Upper lobe of right lung (tissue), 1 donor: ENCODE data around the gene P4HA1. TPM values are rescaled to one million over a fixed set of nuclear protein-coding genes. Genes with fewer than 3 reads are reported as not detected.

Experiments used
- ATAC-seq: fragments of 200-7000 bp; cut with Tn5 transposase; one replicate; pipeline ENCODE4 v1.9.1; 2020; ENCODE audit warnings: mild to moderate bottlenecking, moderate library complexity
- DNase-seq: peaks from one replicate; pipeline ENCODE4 v3.0.0-alpha.2; 2020
- H3K27ac ChIP-seq: fragments of 200-600 bp; one replicate; pipeline ENCODE4 v1.8.0; 2022
- H3K27me3 ChIP-seq: fragments of 200-600 bp; one replicate; pipeline ENCODE4 v1.8.0; 2022; ENCODE audit warnings: mild to moderate bottlenecking
- H3K36me3 ChIP-seq: fragments of 200-600 bp; one replicate; pipeline ENCODE4 v1.8.0; 2022
- H3K4me1 ChIP-seq: fragments of 200-600 bp; one replicate; pipeline ENCODE4 v1.8.0; 2022
- H3K4me3 ChIP-seq: fragments of 200-600 bp; one replicate; pipeline ENCODE4 v1.8.0; 2022; ENCODE audit warnings: mild to moderate bottlenecking
- H3K9me3 ChIP-seq: fragments of 200-600 bp; one replicate; pipeline ENCODE4 v1.8.0; 2022
- intact Hi-C: fragments of 100-400 bp; cut with DNase I; formaldehyde crosslinking; loops from one replicate; pipeline ENCODE4 v1.11.0; 2022
- total RNA-seq: library from RNA; stranded (reverse); fragmentation: NEBNext Ultra II Directional; extraction: Animal tissue kit (Norgen Biotek cat#: 25700); gene quantifications from one replicate; pipeline ENCODE4 v1.2.1, GENCODE V29; 2021
- TF ChIP-seq, protein P1 (sequence below): fragments of 200-600 bp; IDR thresholded peaks from one replicate; pipeline ENCODE4 v1.8.0; 2022; ENCODE audit warnings: antibody characterized with exemption
- donor health status: DM: no; HTN: yes; CAD: no; lungs with severe emphysema.

Gene P4HA1
- total RNA-seq, 1 donor from 2014 or later = 51.8 TPM

DNA sequence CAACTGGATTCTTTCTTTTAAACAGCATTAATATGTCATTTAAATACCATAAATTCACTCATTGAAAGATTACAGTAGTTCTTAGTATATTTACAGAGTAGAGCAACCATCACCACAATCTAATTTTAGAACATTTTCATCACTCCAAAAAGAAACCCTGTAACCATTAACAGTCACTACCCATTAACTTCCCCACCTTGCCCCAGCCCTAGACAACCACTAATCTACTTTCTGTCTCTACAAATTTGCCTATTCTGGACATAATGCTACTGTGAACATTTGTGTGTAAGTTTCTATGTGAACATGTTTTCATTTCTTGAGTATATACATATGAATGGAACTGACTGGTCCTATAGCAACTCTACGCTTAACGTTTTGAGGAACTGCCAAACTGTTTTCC lies 42.4 kb downstream of the P4HA1 start:
- Histone ChIP-seq H3K27me3 (no peaks in the 10 kb centered on the region), H3K4me3 (no peak overlapping the region), H3K27ac (no peak overlapping the region), H3K36me3 (peaks cover 66% of the 10 kb centered on the region), H3K9me3 (no peaks in the 10 kb centered on the region), H3K4me1 (no peaks in the 10 kb centered on the region)
- ATAC-seq (no peak), DNase-seq (no peak)
- intact Hi-C loops = no loop called here
- TF ChIP-seq, protein P1, sequence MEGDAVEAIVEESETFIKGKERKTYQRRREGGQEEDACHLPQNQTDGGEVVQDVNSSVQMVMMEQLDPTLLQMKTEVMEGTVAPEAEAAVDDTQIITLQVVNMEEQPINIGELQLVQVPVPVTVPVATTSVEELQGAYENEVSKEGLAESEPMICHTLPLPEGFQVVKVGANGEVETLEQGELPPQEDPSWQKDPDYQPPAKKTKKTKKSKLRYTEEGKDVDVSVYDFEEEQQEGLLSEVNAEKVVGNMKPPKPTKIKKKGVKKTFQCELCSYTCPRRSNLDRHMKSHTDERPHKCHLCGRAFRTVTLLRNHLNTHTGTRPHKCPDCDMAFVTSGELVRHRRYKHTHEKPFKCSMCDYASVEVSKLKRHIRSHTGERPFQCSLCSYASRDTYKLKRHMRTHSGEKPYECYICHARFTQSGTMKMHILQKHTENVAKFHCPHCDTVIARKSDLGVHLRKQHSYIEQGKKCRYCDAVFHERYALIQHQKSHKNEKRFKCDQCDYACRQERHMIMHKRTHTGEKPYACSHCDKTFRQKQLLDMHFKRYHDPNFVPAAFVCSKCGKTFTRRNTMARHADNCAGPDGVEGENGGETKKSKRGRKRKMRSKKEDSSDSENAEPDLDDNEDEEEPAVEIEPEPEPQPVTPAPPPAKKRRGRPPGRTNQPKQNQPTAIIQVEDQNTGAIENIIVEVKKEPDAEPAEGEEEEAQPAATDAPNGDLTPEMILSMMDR = no peak

DNA sequence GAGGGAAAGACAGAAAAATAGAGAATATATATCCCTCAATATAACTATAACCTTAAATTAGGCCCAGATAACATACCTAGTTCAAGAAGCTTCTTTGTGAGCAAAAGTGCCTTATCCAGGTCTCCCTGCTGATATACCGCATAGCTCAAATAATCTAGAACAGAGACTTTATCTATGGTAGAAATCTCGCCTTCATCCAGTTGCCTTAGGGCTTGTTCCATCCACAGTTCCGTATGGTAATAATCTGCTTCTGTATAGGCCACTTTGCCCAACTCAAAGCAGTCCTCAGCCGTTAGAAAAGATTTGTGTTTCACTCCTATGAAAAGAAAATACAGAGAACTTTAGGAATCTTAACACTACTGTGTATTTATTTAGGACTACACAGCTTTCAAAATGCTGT lies 43.4 kb downstream of the P4HA1 start:
- Histone ChIP-seq H3K9me3 (no peaks in the 10 kb centered on the region), H3K27me3 (no peaks in the 10 kb centered on the region), H3K27ac (no peak overlapping the region), H3K36me3 (peaks cover 71% of the 10 kb centered on the region), H3K4me3 (no peak overlapping the region), H3K4me1 (no peaks in the 10 kb centered on the region)
- intact Hi-C loops = no loop called here
- TF ChIP-seq, protein P1 = no peak
- no peak for DNase-seq
- no peak for ATAC-seq

DNA sequence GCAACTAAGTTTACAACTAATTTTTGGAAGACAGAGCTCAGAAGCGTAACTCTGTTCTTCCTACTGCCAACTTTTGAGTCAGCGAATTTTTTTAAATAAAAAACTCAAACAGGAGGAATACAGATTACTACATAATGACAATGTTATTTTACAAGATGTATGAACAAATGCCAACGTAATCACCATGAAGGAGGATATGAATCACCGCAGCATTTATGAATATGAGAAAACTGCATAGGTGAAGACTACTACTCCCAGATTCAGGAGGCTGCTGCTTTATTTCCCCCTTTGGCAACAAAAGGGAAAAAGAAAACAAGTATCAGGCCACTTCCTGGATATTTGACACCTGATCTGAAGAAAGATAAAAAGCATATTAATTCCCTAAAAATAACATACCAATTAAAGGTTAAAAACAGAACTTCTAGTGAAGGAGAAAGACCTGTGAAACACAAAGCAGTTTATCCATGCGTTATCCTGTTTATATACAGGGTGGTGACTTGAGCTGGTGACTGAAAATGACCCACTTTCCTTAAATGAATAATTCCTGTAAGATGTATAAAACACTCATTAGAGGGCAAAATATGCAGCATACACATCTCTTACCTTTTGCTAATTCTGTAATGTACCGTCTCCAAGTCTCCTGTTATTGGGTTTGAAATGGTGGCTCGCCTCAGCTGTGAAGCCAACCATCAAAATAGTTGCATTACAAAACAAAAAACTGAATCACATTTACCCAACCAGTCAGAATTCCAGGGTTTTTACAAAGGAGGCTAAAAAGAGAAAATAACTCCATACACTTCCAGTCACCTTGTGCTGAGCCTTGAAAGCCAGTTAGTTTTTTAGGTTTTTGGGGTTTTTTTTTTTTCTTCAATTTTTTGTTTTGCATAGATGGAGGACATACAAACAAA lies 52.0 kb downstream of the P4HA1 start:
- Histone ChIP-seq H3K36me3 (peaks cover 72% of the 10 kb centered on the region), H3K4me1 (no peaks in the 10 kb centered on the region), H3K27ac (peak overlapping the region; percentile 12), H3K4me3 (no peak overlapping the region), H3K9me3 (no peaks in the 10 kb centered on the region), H3K27me3 (no peaks in the 10 kb centered on the region)
- DNase-seq (no peak), ATAC-seq (no peak)
- TF ChIP-seq, protein P1 = no peak
- intact Hi-C loops = no loop called here

DNA sequence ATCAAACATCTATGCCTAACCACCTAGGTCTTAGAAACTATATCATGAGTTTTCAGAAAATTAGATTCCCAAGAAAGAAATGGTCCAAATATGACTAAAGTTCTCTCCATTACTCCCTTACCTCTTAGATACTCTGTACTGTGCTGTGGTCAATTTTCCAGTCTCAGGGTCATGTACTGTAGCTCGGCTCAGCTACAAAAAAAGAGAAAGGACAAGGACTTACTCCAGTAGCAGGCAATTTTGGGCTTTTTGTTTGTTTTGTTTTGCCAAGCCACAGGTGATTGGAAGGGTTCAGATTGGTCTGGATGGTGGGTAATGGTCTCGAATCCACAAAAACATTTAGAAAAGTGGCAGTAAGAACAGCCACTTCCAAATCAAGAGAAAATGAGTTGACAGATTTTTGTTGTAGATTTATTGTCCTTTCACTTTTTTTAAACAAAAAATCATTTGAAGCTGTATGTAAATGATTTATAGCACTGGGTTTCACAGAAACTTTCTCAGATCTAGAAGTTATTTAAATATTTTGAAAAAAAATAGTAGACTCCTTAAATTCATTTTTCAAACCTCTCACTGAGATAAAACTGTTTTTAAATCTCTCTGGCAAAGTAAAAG lies 52.8 kb downstream of the P4HA1 start:
- DNase-seq (no peak), ATAC-seq (no peak)
- Histone ChIP-seq H3K27ac (no peak overlapping the region), H3K36me3 (peaks cover 64% of the 10 kb centered on the region), H3K4me1 (no peaks in the 10 kb centered on the region), H3K9me3 (no peaks in the 10 kb centered on the region), H3K4me3 (no peak overlapping the region), H3K27me3 (no peaks in the 10 kb centered on the region)
- intact Hi-C loops = no loop called here
- TF ChIP-seq, protein P1 = no peak

DNA sequence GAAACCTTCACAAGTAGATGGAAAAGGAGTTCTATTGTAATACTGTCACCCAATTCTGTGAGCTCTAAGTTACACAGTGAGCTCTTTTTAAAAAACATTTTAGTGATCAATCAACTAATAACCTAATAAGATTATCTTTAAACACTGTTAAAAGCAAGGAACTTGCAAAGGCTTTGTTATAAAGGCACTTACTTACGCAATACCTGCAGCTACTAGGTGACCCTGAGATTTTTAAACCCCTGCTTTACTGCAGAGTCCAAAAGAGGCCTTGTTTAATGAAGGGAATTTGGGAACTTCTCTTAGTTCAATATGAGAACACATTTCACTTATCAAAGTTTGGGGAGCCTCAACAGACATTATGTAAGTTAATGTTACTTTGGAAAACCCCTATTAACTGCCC lies 53.3 kb downstream of the P4HA1 start:
- ATAC-seq (no peak), DNase-seq (no peak)
- no peak overlapping the region for H3K4me3 ChIP-seq
- no peaks in the 10 kb centered on the region for H3K9me3 ChIP-seq
- H3K27ac ChIP-seq = no peak overlapping the region
- H3K27me3 ChIP-seq = no peaks in the 10 kb centered on the region
- intact Hi-C loops = no loop called here
- no peaks in the 10 kb centered on the region for H3K4me1 ChIP-seq
- TF ChIP-seq, protein P1 = no peak
- H3K36me3 ChIP-seq = peaks cover 63% of the 10 kb centered on the region
